Measurements from ENCODE around the gene WSCD2.

Gene WSCD2

GRCh38 chr12:108103087-108103486 is 26.0 kb upstream of the WSCD2 start:
- Histone ChIP-seq H3K27ac (replicated peaks) (no peak overlapping the region), H3K27me3 (ENCODE audit: insufficient read depth, poor library complexity, severe bottlenecking) (no peaks in the 10 kb centered on the region), H3K4me3 (replicated peaks; ENCODE audit: insufficient read depth, low read length) (no peak overlapping the region)
- DNase-seq (ENCODE audit: low read depth in 1 of 2, low spot score in 1 of 2) = no peak
- TF ChIP-seq REST (IDR thresholded peaks at IDR 0.05; ENCODE audit: insufficient replicate concordance, low read depth) (no peak), POLR2AphosphoS5 (IDR thresholded peaks at IDR 0.05; ENCODE audit: low read depth) (no peak), CTCF (IDR thresholded peaks at IDR 0.05; ENCODE audit: insufficient read depth, low read length) (no peak), SPI1 (IDR thresholded peaks at IDR 0.05; ENCODE audit: borderline replicate concordance, low read depth) (no peak), GABPA (IDR thresholded peaks at IDR 0.05; ENCODE audit: low read depth) (no peak)

GRCh38 chr12:108103517-108103916 is 25.6 kb upstream of the WSCD2 start:
- H3K27ac ChIP-seq (replicated peaks) = no peak overlapping the region
- H3K4me3 ChIP-seq (replicated peaks; ENCODE audit: insufficient read depth, low read length) = no peak overlapping the region
- DNase-seq (ENCODE audit: low read depth in 1 of 2, low spot score in 1 of 2) = no peak
- no peak for TF ChIP-seq POLR2AphosphoS5 (IDR thresholded peaks at IDR 0.05; ENCODE audit: low read depth)
- no peak for TF ChIP-seq REST (IDR thresholded peaks at IDR 0.05; ENCODE audit: insufficient replicate concordance, low read depth)
- TF ChIP-seq SPI1 (IDR thresholded peaks at IDR 0.05; ENCODE audit: borderline replicate concordance, low read depth) = no peak
- no peak for TF ChIP-seq GABPA (IDR thresholded peaks at IDR 0.05; ENCODE audit: low read depth)
- no peak for TF ChIP-seq CTCF (IDR thresholded peaks at IDR 0.05; ENCODE audit: insufficient read depth, low read length)
- H3K27me3 ChIP-seq (ENCODE audit: insufficient read depth, poor library complexity, severe bottlenecking) = no peaks in the 10 kb centered on the region

GRCh38 chr12:108104657-108105056 is 24.4 kb upstream of the WSCD2 start:
- Histone ChIP-seq H3K27me3 (ENCODE audit: insufficient read depth, poor library complexity, severe bottlenecking) (no peaks in the 10 kb centered on the region), H3K4me3 (replicated peaks; ENCODE audit: insufficient read depth, low read length) (no peak overlapping the region), H3K27ac (replicated peaks) (no peak overlapping the region)
- no peak for TF ChIP-seq REST (IDR thresholded peaks at IDR 0.05; ENCODE audit: insufficient replicate concordance, low read depth)
- TF ChIP-seq CTCF (IDR thresholded peaks at IDR 0.05; ENCODE audit: insufficient read depth, low read length) = no peak
- no peak for TF ChIP-seq SPI1 (IDR thresholded peaks at IDR 0.05; ENCODE audit: borderline replicate concordance, low read depth)
- no peak for TF ChIP-seq POLR2AphosphoS5 (IDR thresholded peaks at IDR 0.05; ENCODE audit: low read depth)
- TF ChIP-seq GABPA (IDR thresholded peaks at IDR 0.05; ENCODE audit: low read depth) = no peak
- no peak for DNase-seq (ENCODE audit: low read depth in 1 of 2, low spot score in 1 of 2)

All from HL-60 (cell line).